ENCODE results near the gene C9orf72. TPM values are rescaled to one million over a fixed set of nuclear protein-coding genes. Genes with fewer than 3 reads are reported as not detected.

The C9orf72 gene
- total RNA-seq, 2 donors from 2014 or later: 14.2 to 23.4 TPM

- no peak for TF ChIP-seq CTCF (IDR thresholded peaks at IDR 0.05)
- intact Hi-C loops (cut with DNase I): no loop called here
- H3K4me1 ChIP-seq (replicated peaks): no peaks in the 10 kb centered on the region
- no peak overlapping the region for H3K27ac ChIP-seq
- H3K4me3 ChIP-seq: no peak overlapping the region
- WGBS: 86% methylated on average over 1 of the region's 1 CpG
- DNase-seq (ENCODE audit: low spot score): no peak
- H3K27me3 ChIP-seq (replicated peaks; ENCODE audit: insufficient read depth): no peaks in the 10 kb centered on the region
- H3K36me3 ChIP-seq: no peaks in the 10 kb centered on the region
- no peaks in the 10 kb centered on the region for H3K9me3 ChIP-seq
Observed at GRCh38 chr9:27533311-27533710, 40.0 kb downstream of the C9orf72 start.

- TF ChIP-seq POLR2A (IDR thresholded peaks at IDR 0.05): no peak
- TF ChIP-seq POLR2AphosphoS5 (IDR thresholded peaks at IDR 0.05): no peak
- TF ChIP-seq CTCF (IDR thresholded peaks at IDR 0.05): no peak
- no peak overlapping the region for H3K4me3 ChIP-seq
- intact Hi-C loops (cut with DNase I): no loop called here
- 88% methylated on average over 1 of the region's 1 CpG for WGBS
- H3K9me3 ChIP-seq: no peaks in the 10 kb centered on the region
- H3K4me1 ChIP-seq (replicated peaks): no peaks in the 10 kb centered on the region
- no peak overlapping the region for H3K27ac ChIP-seq
- DNase-seq (ENCODE audit: low spot score): no peak
- H3K27me3 ChIP-seq (replicated peaks; ENCODE audit: insufficient read depth): no peaks in the 10 kb centered on the region
- H3K36me3 ChIP-seq: no peaks in the 10 kb centered on the region
Observed at GRCh38 chr9:27532046-27532445, 41.2 kb downstream of the C9orf72 start.

GRCh38 chr9:27530915-27531755 lies 42.1 kb downstream of the C9orf72 start:
- 55% methylated on average over 4 of the region's 4 CpGs for WGBS
- intact Hi-C loops (cut with DNase I): no loop called here
- no peak for TF ChIP-seq POLR2AphosphoS5 (IDR thresholded peaks at IDR 0.05)
- no peak for TF ChIP-seq CTCF (IDR thresholded peaks at IDR 0.05)
- TF ChIP-seq POLR2A (IDR thresholded peaks at IDR 0.05): no peak

GRCh38 chr9:27529316-27530278 lies 43.7 kb downstream of the C9orf72 start, which contains the start of gene MOB3B:
TSS of gene MOB3B (minus strand) at chr9:27529814. CDS start at chr9:27455550, 74,264 bp downstream.
- 5% methylated on average over 61 of the region's 74 CpGs for WGBS
- TF ChIP-seq POLR2AphosphoS5 (IDR thresholded peaks at IDR 0.05) (peak; percentile 18), CTCF (IDR thresholded peaks at IDR 0.05) (peak; percentile 82 to 94 (median 92)), POLR2A (IDR thresholded peaks at IDR 0.05) (no peak)
- Histone ChIP-seq H3K27me3 (replicated peaks; ENCODE audit: insufficient read depth) (no peaks in the 10 kb centered on the region), H3K27ac (peak within 1 kb of the TSS; percentile 78), H3K4me1 (replicated peaks) (peaks cover 4% of the 10 kb centered on the region), H3K9me3 (no peaks in the 10 kb centered on the region), H3K4me3 (peak within 1 kb of the TSS; percentile 66 to 72), H3K36me3 (no peaks in the 10 kb centered on the region)
- DNase-seq (ENCODE audit: low spot score): peak; percentile 74
- intact Hi-C loops (cut with DNase I): loop anchor here (2.0 to 5.0 kb wide), 2 partner anchors 57 to 192 kb away; no protein-coding TSS in a partner anchor

More at GRCh38 chr9:27530915-27531755, 42.1 kb downstream of the C9orf72 start:
- no peak for DNase-seq (ENCODE audit: low spot score)
- H3K4me1 ChIP-seq (replicated peaks): peaks cover under 1% of the 10 kb centered on the region
- no peaks in the 10 kb centered on the region for H3K9me3 ChIP-seq
- no peak overlapping the region for H3K27ac ChIP-seq
- no peaks in the 10 kb centered on the region for H3K36me3 ChIP-seq
- H3K4me3 ChIP-seq: no peak overlapping the region
- no peaks in the 10 kb centered on the region for H3K27me3 ChIP-seq (replicated peaks; ENCODE audit: insufficient read depth)
